ENCODE data around the gene GTPBP10.
"Not testable (repeated sequence)": the region's sequence is repeated elsewhere in the genome, so short reads cannot be mapped to it uniquely, and the experiment has no call there.

GTPBP10 gene

GRCh38 chr7:90337106-90337505 lies 9.4 kb upstream of the GTPBP10 start:
- Mint-ChIP-seq H3K27me3 (peaks cover 7% of the 10 kb centered on the region), H3K27ac (no peak overlapping the region), H3K9me3 (no peaks in the 10 kb centered on the region), H3K4me1 (ENCODE audit: low read depth) (no peaks in the 10 kb centered on the region), H3K4me3 (no peak overlapping the region), H3K36me3 (ENCODE audit: low read depth) (no peaks in the 10 kb centered on the region)

- no peaks in the 10 kb centered on the region for H3K27me3 Mint-ChIP-seq
- peaks cover 37% of the 10 kb centered on the region for H3K4me1 Mint-ChIP-seq (ENCODE audit: low read depth)
- no peaks in the 10 kb centered on the region for H3K9me3 Mint-ChIP-seq
- H3K36me3 Mint-ChIP-seq (ENCODE audit: low read depth), result peaks cover 14% of the 10 kb centered on the region
- peak overlapping the region; percentile 38 for H3K27ac Mint-ChIP-seq
- peak overlapping the region; percentile 95 for H3K4me3 Mint-ChIP-seq
Measured at GRCh38 chr7:90345016-90345415, 1.5 kb upstream of the GTPBP10 start.

GRCh38 chr7:90345595-90346335 lies 751 bp upstream of the GTPBP10 start:
- Mint-ChIP-seq H3K9me3 (no peaks in the 10 kb centered on the region), H3K4me3 (peak overlapping the region; percentile 95), H3K36me3 (ENCODE audit: low read depth) (peaks cover 21% of the 10 kb centered on the region), H3K27me3 (no peaks in the 10 kb centered on the region), H3K27ac (peak overlapping the region; percentile 97), H3K4me1 (ENCODE audit: low read depth) (peaks cover 45% of the 10 kb centered on the region)

- peak overlapping the region; percentile 95 for H3K4me3 Mint-ChIP-seq
- H3K27me3 Mint-ChIP-seq, result no peaks in the 10 kb centered on the region
- no peaks in the 10 kb centered on the region for H3K9me3 Mint-ChIP-seq
- H3K4me1 Mint-ChIP-seq (ENCODE audit: low read depth), result peaks cover 54% of the 10 kb centered on the region
- peak overlapping the region; percentile 12 for H3K27ac Mint-ChIP-seq
- H3K36me3 Mint-ChIP-seq (ENCODE audit: low read depth), result peaks cover 32% of the 10 kb centered on the region
Measured at GRCh38 chr7:90347759-90348158, 1.2 kb downstream of the GTPBP10 start.

- no peak overlapping the region for H3K4me3 Mint-ChIP-seq
- H3K9me3 Mint-ChIP-seq, result no peaks in the 10 kb centered on the region
- H3K4me1 Mint-ChIP-seq (ENCODE audit: low read depth), result peaks cover 54% of the 10 kb centered on the region
- H3K27ac Mint-ChIP-seq, result no peak overlapping the region
- H3K27me3 Mint-ChIP-seq, result no peaks in the 10 kb centered on the region
- H3K36me3 Mint-ChIP-seq (ENCODE audit: low read depth), result peaks cover 44% of the 10 kb centered on the region
Measured at GRCh38 chr7:90349305-90349704, 2.8 kb downstream of the GTPBP10 start.

GRCh38 chr7:90350032-90350431 lies 3.5 kb downstream of the GTPBP10 start:
- not testable (repeated sequence) for H3K27me3 Mint-ChIP-seq, H3K27ac Mint-ChIP-seq, H3K4me3 Mint-ChIP-seq, H3K9me3 Mint-ChIP-seq
- Mint-ChIP-seq H3K4me1 (ENCODE audit: low read depth) (peaks cover 52% of the 10 kb centered on the region), H3K36me3 (ENCODE audit: low read depth) (peaks cover 51% of the 10 kb centered on the region)

GRCh38 chr7:90351987-90352386 lies 5.5 kb downstream of the GTPBP10 start:
- Mint-ChIP-seq H3K9me3 (peaks cover 5% of the 10 kb centered on the region), H3K4me3 (no peak overlapping the region), H3K27me3 (no peaks in the 10 kb centered on the region), H3K4me1 (ENCODE audit: low read depth) (peaks cover 37% of the 10 kb centered on the region), H3K36me3 (ENCODE audit: low read depth) (peaks cover 69% of the 10 kb centered on the region), H3K27ac (no peak overlapping the region)

GRCh38 chr7:90383422-90383821 lies 36.9 kb downstream of the GTPBP10 start:
- Mint-ChIP-seq H3K9me3 (no peaks in the 10 kb centered on the region), H3K4me1 (ENCODE audit: low read depth) (no peaks in the 10 kb centered on the region), H3K4me3 (no peak overlapping the region), H3K36me3 (ENCODE audit: low read depth) (peaks cover 69% of the 10 kb centered on the region), H3K27ac (no peak overlapping the region), H3K27me3 (no peaks in the 10 kb centered on the region)

- Mint-ChIP-seq H3K9me3 (no peaks in the 10 kb centered on the region), H3K36me3 (ENCODE audit: low read depth) (peaks cover 66% of the 10 kb centered on the region), H3K4me1 (ENCODE audit: low read depth) (no peaks in the 10 kb centered on the region), H3K27ac (no peak overlapping the region), H3K4me3 (no peak overlapping the region), H3K27me3 (no peaks in the 10 kb centered on the region)
Measured at GRCh38 chr7:90383861-90384260, 37.3 kb downstream of the GTPBP10 start.

- Mint-ChIP-seq H3K27ac (no peak overlapping the region), H3K4me3 (no peak overlapping the region), H3K36me3 (ENCODE audit: low read depth) (peaks cover 64% of the 10 kb centered on the region), H3K4me1 (ENCODE audit: low read depth) (no peaks in the 10 kb centered on the region), H3K9me3 (no peaks in the 10 kb centered on the region), H3K27me3 (no peaks in the 10 kb centered on the region)
Measured at GRCh38 chr7:90384433-90384832, 37.9 kb downstream of the GTPBP10 start.

- no peaks in the 10 kb centered on the region for H3K4me1 Mint-ChIP-seq (ENCODE audit: low read depth)
- H3K36me3 Mint-ChIP-seq (ENCODE audit: low read depth), result peaks cover 42% of the 10 kb centered on the region
- no peak overlapping the region for H3K4me3 Mint-ChIP-seq
- H3K27ac Mint-ChIP-seq, result no peak overlapping the region
- H3K27me3 Mint-ChIP-seq, result no peaks in the 10 kb centered on the region
- peaks cover 9% of the 10 kb centered on the region for H3K9me3 Mint-ChIP-seq
Measured at GRCh38 chr7:90387470-90388240, 41.1 kb downstream of the GTPBP10 start.

GRCh38 chr7:90390926-90391325 lies 44.4 kb downstream of the GTPBP10 start:
- Mint-ChIP-seq H3K4me3 (no peak overlapping the region), H3K27ac (no peak overlapping the region), H3K9me3 (peaks cover 16% of the 10 kb centered on the region), H3K36me3 (ENCODE audit: low read depth) (peaks cover 19% of the 10 kb centered on the region), H3K27me3 (no peaks in the 10 kb centered on the region), H3K4me1 (ENCODE audit: low read depth) (no peaks in the 10 kb centered on the region)

GRCh38 chr7:90391488-90391887 lies 45.0 kb downstream of the GTPBP10 start:
- Mint-ChIP-seq H3K27me3 (no peaks in the 10 kb centered on the region), H3K9me3 (peaks cover 20% of the 10 kb centered on the region), H3K36me3 (ENCODE audit: low read depth) (peaks cover 16% of the 10 kb centered on the region), H3K4me3 (no peak overlapping the region), H3K27ac (no peak overlapping the region), H3K4me1 (ENCODE audit: low read depth) (no peaks in the 10 kb centered on the region)

- H3K9me3 Mint-ChIP-seq, result peaks cover 34% of the 10 kb centered on the region
- no peaks in the 10 kb centered on the region for H3K27me3 Mint-ChIP-seq
- H3K4me3 Mint-ChIP-seq, result no peak overlapping the region
- H3K36me3 Mint-ChIP-seq (ENCODE audit: low read depth), result peaks cover 5% of the 10 kb centered on the region
- H3K4me1 Mint-ChIP-seq (ENCODE audit: low read depth), result no peaks in the 10 kb centered on the region
- no peak overlapping the region for H3K27ac Mint-ChIP-seq
Measured at GRCh38 chr7:90396420-90396819, 49.9 kb downstream of the GTPBP10 start.

- Mint-ChIP-seq H3K27ac (no peak overlapping the region), H3K9me3 (peaks cover 14% of the 10 kb centered on the region), H3K4me3 (no peak overlapping the region), H3K4me1 (ENCODE audit: low read depth) (peaks cover 25% of the 10 kb centered on the region), H3K36me3 (ENCODE audit: low read depth) (peaks cover 4% of the 10 kb centered on the region), H3K27me3 (no peaks in the 10 kb centered on the region)
Measured at GRCh38 chr7:90401989-90402388, 55.5 kb downstream of the GTPBP10 start.

Data from stimulated activated naive CD8-positive, alpha-beta T cell treated with anti-CD3 and anti-CD28 coated beads, Interleukin-15, Interleukin-2, amounts not matched to agents 100 ng/mL and 50 ng/mL, for 24 hours (primary cell).